ENCODE results near the gene C1QTNF5. TPM values are rescaled to one million over a fixed set of nuclear protein-coding genes. Genes with fewer than 3 reads are reported as not detected.

Gene C1QTNF5
- total RNA-seq, 1 donor from 2014 or later = not detected

- peaks cover 47% of the 10 kb centered on the region for H3K36me3 Mint-ChIP-seq (ENCODE audit: low read depth)
- no peak for ATAC-seq (ENCODE audit: low read depth)
- H3K9me3 Mint-ChIP-seq = no peaks in the 10 kb centered on the region
- no peak overlapping the region for H3K27ac Mint-ChIP-seq
- POLR2A ChIA-PET = no interaction called here
- no peak for TF ChIP-seq CTCF (IDR thresholded peaks at IDR 0.05)
- H3K27me3 Mint-ChIP-seq = no peaks in the 10 kb centered on the region
- CTCF ChIA-PET = interaction anchor here (0.6 kb wide), 1 partner anchor 345 kb away, joined by 4 read pairs; no protein-coding TSS in a partner anchor
- H3K4me3 Mint-ChIP-seq = no peak overlapping the region
- H3K4me1 Mint-ChIP-seq = no peaks in the 10 kb centered on the region
- intact Hi-C loops (cut with micrococcal nuclease) = no loop called here
- DNase-seq = no peak
Observed at GRCh38 chr11:119306373-119306890, 34.3 kb downstream of the C1QTNF5 start.

- TF ChIP-seq CTCF (IDR thresholded peaks at IDR 0.05) = no peak
- H3K9me3 Mint-ChIP-seq = no peaks in the 10 kb centered on the region
- no peaks in the 10 kb centered on the region for H3K4me1 Mint-ChIP-seq
- H3K36me3 Mint-ChIP-seq (ENCODE audit: low read depth) = peaks cover 54% of the 10 kb centered on the region
- ATAC-seq (ENCODE audit: low read depth) = no peak
- H3K27me3 Mint-ChIP-seq = no peaks in the 10 kb centered on the region
- no peak overlapping the region for H3K4me3 Mint-ChIP-seq
- ChIA-PET CTCF (interaction anchor here (0.6 kb wide), 1 partner anchor 344 kb away, joined by 4 read pairs; no protein-coding TSS in a partner anchor), POLR2A (no interaction called here)
- no peak overlapping the region for H3K27ac Mint-ChIP-seq
- DNase-seq = no peak
- intact Hi-C loops (cut with micrococcal nuclease) = no loop called here
Observed at GRCh38 chr11:119305556-119306372, 34.9 kb downstream of the C1QTNF5 start.

- peaks cover 75% of the 10 kb centered on the region for H3K36me3 Mint-ChIP-seq (ENCODE audit: low read depth)
Observed at GRCh38 chr11:119303227-119303718, 37.4 kb downstream of the C1QTNF5 start.

GRCh38 chr11:119300198-119300964, 40.3 kb downstream of the C1QTNF5 start:
- intact Hi-C loops (cut with micrococcal nuclease) = no loop called here
- peaks cover 89% of the 10 kb centered on the region for H3K36me3 Mint-ChIP-seq (ENCODE audit: low read depth)
- DNase-seq = no peak
- H3K4me1 Mint-ChIP-seq = no peaks in the 10 kb centered on the region
- ATAC-seq (ENCODE audit: low read depth) = no peak
- H3K4me3 Mint-ChIP-seq = no peak overlapping the region
- H3K27me3 Mint-ChIP-seq = no peaks in the 10 kb centered on the region
- no peak for TF ChIP-seq CTCF (IDR thresholded peaks at IDR 0.05)
- CTCF ChIA-PET = no interaction called here
- no peak overlapping the region for H3K27ac Mint-ChIP-seq
- POLR2A ChIA-PET = no interaction called here
- H3K9me3 Mint-ChIP-seq = no peaks in the 10 kb centered on the region

More at GRCh38 chr11:119303227-119303718, 37.4 kb downstream of the C1QTNF5 start:
- DNase-seq (no peak), ATAC-seq (ENCODE audit: low read depth) (no peak)
- POLR2A ChIA-PET = no interaction called here
- no peak overlapping the region for H3K27ac Mint-ChIP-seq
- H3K4me3 Mint-ChIP-seq = no peak overlapping the region
- TF ChIP-seq CTCF (IDR thresholded peaks at IDR 0.05) = no peak
- no peaks in the 10 kb centered on the region for H3K27me3 Mint-ChIP-seq
- no peaks in the 10 kb centered on the region for H3K9me3 Mint-ChIP-seq
- CTCF ChIA-PET = interaction anchor here (1.5 kb wide), 1 partner anchor 20 kb away, joined by 3 read pairs; no protein-coding TSS in a partner anchor
- intact Hi-C loops (cut with micrococcal nuclease) = no loop called here
- H3K4me1 Mint-ChIP-seq = no peaks in the 10 kb centered on the region

GRCh38 chr11:119299416-119299815, 41.3 kb downstream of the C1QTNF5 start:
- ChIA-PET POLR2A (no interaction called here), CTCF (no interaction called here)
- Mint-ChIP-seq H3K4me1 (no peaks in the 10 kb centered on the region), H3K4me3 (no peak overlapping the region), H3K9me3 (no peaks in the 10 kb centered on the region), H3K36me3 (ENCODE audit: low read depth) (peaks cover 89% of the 10 kb centered on the region), H3K27me3 (no peaks in the 10 kb centered on the region), H3K27ac (no peak overlapping the region)
- DNase-seq (no peak), ATAC-seq (ENCODE audit: low read depth) (no peak)
- no peak for TF ChIP-seq CTCF (IDR thresholded peaks at IDR 0.05)
- intact Hi-C loops (cut with micrococcal nuclease) = no loop called here

Data from activated B cell treated with CpG ODN at 0.5 μM for 24 hours (primary cell).